ENCODE measurements around the gene LCA5. TPM values are rescaled to one million over a fixed set of nuclear protein-coding genes. Genes with fewer than 3 reads are reported as not detected.
"Not testable (repeated sequence)": the region's sequence is repeated elsewhere in the genome, so short reads cannot be mapped to it uniquely, and the experiment has no call there.

The LCA5 gene
- total RNA-seq, 1 donor from 2014 or later = 1.7 TPM

DNA sequence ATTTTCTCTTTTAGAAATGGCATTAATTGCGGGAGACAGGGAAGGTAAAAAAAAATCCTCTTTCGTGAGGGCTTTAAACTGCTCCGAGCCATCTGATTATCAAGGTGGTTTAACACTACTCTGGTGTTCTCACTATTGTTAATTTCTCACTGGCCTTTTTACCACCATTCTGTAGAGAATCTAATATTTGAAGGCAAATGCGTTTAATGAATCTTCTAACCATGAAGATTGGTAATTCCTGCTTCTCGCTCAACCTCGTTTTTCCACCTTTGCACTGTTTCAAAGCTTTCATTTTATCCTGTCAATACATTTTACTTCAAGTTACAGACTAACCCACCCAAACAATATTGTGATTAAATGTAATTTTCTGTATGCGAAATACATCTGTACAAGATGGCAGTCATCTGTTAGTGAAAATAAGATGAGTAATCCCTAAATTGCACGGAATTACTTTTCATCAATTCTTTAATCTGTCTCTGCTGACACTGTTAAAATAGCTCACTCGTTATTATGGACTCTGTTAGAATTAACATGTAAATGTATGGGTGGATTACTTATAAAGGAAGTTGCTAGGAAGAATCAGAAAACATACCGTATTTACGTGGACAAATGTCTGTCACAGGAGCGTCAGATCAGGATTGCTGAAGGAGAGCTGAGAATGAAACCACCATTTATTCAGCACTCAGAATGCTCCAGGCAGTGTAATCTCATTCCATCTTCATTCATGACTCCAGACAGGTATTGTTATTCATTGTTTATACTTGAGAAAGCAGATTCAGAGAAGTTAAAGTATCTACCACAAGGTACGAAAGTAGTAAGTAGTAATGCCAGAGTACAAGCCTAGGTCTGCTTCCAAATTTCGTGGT is 1.1 kb upstream of the LCA5 start:
- TF ChIP-seq, protein P1, sequence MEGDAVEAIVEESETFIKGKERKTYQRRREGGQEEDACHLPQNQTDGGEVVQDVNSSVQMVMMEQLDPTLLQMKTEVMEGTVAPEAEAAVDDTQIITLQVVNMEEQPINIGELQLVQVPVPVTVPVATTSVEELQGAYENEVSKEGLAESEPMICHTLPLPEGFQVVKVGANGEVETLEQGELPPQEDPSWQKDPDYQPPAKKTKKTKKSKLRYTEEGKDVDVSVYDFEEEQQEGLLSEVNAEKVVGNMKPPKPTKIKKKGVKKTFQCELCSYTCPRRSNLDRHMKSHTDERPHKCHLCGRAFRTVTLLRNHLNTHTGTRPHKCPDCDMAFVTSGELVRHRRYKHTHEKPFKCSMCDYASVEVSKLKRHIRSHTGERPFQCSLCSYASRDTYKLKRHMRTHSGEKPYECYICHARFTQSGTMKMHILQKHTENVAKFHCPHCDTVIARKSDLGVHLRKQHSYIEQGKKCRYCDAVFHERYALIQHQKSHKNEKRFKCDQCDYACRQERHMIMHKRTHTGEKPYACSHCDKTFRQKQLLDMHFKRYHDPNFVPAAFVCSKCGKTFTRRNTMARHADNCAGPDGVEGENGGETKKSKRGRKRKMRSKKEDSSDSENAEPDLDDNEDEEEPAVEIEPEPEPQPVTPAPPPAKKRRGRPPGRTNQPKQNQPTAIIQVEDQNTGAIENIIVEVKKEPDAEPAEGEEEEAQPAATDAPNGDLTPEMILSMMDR (conservative IDR thresholded peaks at IDR 0.05; ENCODE audit: low read depth, low read length) = no peak
- peak overlapping the region; percentile 76 for H3K4me3 ChIP-seq (ENCODE audit: low read depth, low read length)
- DNase-seq (ENCODE audit: low read depth) = peak; percentile 26

DNA sequence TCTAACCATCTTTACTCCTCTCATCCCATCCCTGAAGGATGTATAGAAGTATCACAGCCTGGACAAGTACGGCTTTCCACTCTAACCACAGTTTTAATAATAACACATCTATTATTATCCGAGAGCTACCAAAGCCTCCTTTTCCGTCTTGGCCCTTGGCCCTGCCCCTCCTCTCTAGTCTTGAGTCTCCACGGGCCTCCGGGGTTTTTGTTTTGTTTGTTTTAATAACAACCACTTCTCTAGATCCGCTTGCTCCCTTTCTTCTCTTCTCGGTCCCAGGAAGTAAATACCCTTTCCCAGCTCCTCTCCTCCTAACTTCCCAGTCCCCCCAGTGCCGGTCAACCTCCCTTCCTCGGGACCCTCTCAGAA is 661 bp downstream of the LCA5 start:
- no peak for DNase-seq (ENCODE audit: low read depth)
- TF ChIP-seq, protein P1 (conservative IDR thresholded peaks at IDR 0.05; ENCODE audit: low read depth, low read length) = no peak
- H3K4me3 ChIP-seq (ENCODE audit: low read depth, low read length) = peak overlapping the region; percentile 76

DNA sequence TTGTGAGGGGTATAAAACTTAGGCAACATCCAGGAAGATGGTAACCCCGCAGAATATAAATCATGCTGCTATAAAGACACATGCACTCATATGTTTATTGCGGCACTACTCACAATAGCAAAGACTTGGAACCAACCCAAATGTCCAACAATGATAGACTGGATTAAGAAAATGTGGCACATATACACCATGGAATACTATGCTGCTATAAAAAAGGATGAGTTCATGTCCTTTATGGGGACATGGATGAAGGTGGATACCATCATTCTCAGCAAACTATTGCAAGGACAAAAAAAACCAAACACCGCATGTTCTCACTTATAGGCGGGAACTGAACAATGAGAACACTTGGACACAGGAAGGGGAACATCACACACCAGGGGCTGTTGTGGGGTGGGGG is 7.7 kb downstream of the LCA5 start:
- not testable (repeated sequence) for DNase-seq (ENCODE audit: low read depth); H3K4me3 ChIP-seq (ENCODE audit: low read depth, low read length)

DNA sequence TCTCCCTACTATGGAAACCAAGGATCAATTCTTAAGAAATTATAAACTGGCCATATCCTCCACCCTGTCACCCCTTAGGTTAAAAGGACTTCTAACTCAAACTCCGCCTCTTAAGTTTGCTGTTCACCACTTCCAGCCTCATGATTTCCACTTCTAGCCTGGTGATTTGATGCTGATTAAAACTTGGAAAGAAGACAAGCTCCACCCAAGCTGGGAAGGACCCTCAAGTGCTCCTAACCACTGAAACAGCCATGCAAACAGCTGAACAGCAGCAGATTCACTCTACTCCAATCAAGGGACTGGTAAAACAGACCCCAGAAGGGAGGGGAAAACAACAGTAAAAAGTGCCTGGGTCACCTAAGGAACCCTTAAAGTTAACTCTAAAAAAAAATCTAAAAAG is 10.3 kb downstream of the LCA5 start:
- TF ChIP-seq, protein P1 (conservative IDR thresholded peaks at IDR 0.05; ENCODE audit: low read depth, low read length) = no peak
- DNase-seq (ENCODE audit: low read depth) = no peak
- no peak overlapping the region for H3K4me3 ChIP-seq (ENCODE audit: low read depth, low read length)

DNA sequence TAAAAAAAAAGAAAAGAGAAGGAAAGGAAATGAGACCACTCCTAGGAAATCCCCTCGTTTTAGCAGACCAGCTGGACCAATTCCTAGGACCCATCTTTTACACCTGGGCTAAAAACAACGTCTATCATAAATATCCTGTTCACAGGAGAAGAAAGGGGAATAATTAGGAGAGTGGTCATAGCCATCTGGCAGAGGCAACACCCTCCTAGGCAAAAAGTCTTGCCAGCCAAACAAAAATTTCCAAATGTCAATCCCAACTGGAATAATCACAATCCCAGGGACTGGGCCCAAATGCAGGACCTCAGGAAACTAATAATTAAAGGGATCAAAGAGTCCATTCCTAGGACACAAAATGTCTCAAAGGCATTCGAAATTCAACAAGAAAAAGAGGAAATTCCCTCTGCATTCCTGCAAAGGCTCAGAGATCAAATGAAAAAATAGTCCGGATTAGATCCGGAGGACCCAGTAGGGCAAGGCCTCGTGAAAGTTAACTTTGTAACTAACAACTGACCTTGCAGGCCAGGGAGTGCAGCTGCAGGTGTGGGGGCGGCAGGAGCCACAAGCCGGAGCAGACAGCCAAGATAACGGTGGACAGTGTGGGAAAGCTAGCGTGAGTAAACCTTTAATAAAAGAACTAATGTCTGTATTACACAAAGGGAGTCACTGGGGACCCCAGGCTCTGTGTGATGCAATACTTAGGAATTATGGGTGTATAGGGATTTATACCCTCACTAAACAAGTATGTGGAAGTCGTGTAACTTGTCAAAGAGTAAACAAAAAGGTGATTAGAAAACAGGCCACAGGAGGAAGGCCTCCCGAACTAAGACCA is 11.7 kb downstream of the LCA5 start:
- peak overlapping the region; percentile 18 for H3K4me3 ChIP-seq (ENCODE audit: low read depth, low read length)
- TF ChIP-seq, protein P1 (conservative IDR thresholded peaks at IDR 0.05; ENCODE audit: low read depth, low read length) = no peak
- DNase-seq (ENCODE audit: low read depth) = peak; percentile 44

DNA sequence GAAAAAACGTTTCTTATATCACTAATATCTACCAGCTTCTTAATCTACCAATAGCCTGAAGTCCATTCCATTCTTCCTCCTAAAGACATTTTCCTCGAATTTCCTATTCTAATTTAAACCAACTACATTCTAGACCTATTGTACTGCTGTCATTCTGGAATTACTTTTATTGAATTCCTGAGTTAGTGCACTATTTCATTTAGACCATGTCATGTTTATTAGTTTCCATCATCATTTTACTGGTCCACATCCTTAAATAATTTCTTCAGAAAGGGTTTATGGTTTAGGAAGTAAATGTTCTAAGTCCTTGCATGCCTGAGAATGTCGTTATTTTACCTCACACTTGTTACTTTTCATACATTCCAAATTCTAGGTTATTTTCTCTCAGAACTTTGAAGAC is 13.2 kb downstream of the LCA5 start:
- TF ChIP-seq, protein P1 (conservative IDR thresholded peaks at IDR 0.05; ENCODE audit: low read depth, low read length) = no peak
- DNase-seq (ENCODE audit: low read depth) = no peak
- no peak overlapping the region for H3K4me3 ChIP-seq (ENCODE audit: low read depth, low read length)

DNA sequence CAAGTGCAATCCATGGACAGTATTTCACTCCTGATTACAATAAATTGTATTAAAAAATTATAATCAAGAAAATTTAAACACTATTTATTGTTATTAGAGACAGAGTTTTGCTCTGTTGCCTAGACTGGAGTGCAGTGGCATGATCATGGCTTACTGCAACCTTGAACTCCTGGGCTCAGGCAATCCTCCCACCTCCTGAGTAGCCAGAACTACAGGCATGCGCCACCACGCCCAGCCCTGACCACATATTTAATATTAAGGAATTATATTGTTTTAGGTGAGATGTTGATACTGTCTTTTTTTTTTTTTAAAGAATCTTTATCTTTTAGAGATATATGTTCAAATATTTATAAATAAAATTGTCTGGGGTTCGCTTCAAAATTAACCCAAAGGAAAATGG is 14.6 kb downstream of the LCA5 start:
- DNase-seq (ENCODE audit: low read depth) = no peak
- TF ChIP-seq, protein P1 (conservative IDR thresholded peaks at IDR 0.05; ENCODE audit: low read depth, low read length) = no peak

More for the DNA sequence above, 14.6 kb downstream of the LCA5 start:
- H3K4me3 ChIP-seq (ENCODE audit: low read depth, low read length) = no peak overlapping the region
